GM18508 (cell line): Measurements from ENCODE around the gene CST7.

ENCODE experiments used
- ATAC-seq: cut with Tn5 transposase; IDR thresholded peaks from one replicate; pipeline ENCODE4 v1.9.1; 2021; ENCODE audit warnings: moderate number of reproducible peaks; ENCODE audit not compliant: insufficient read depth, unreplicated experiment

CST7 gene

DNA sequence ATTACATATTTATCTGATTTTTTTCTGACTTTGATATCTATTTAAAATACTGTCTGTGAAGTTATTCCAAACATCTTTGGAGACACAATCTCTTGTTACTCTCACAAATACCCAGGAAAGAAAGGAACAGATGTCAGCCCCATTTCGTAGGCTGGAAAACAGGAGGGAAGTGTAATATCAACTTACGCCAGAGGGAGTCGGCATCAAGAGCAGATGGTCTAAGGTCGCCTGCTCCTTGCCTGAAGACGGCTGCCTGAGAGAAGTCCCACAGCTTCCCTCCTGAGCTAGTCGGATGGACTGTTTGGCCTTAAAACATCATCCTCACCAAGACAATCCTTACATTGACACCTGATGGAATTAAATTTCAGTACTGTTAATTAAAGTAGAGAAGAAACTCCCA is 13.4 kb downstream of the CST7 start:
- no peak for ATAC-seq

GRCh38 chr20:24963672-24964505 is 14.8 kb downstream of the CST7 start:
- no peak for ATAC-seq

DNA sequence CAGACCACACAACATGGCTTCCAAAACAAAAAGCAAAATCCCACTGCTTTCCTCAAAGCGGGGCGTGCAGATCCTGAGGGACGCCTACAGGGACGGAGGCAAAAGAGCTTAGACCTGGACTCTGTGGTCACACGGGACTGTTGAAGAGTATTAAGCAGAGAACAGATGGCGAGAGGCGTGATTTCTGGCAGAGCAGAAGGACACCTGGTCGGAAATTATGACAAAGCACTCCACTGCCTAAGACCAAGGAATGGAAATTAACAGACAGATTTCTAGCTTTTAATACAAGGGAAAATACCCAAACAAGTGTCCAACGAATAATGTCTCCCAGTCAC is 15.4 kb downstream of the CST7 start:
- no peak for ATAC-seq

DNA sequence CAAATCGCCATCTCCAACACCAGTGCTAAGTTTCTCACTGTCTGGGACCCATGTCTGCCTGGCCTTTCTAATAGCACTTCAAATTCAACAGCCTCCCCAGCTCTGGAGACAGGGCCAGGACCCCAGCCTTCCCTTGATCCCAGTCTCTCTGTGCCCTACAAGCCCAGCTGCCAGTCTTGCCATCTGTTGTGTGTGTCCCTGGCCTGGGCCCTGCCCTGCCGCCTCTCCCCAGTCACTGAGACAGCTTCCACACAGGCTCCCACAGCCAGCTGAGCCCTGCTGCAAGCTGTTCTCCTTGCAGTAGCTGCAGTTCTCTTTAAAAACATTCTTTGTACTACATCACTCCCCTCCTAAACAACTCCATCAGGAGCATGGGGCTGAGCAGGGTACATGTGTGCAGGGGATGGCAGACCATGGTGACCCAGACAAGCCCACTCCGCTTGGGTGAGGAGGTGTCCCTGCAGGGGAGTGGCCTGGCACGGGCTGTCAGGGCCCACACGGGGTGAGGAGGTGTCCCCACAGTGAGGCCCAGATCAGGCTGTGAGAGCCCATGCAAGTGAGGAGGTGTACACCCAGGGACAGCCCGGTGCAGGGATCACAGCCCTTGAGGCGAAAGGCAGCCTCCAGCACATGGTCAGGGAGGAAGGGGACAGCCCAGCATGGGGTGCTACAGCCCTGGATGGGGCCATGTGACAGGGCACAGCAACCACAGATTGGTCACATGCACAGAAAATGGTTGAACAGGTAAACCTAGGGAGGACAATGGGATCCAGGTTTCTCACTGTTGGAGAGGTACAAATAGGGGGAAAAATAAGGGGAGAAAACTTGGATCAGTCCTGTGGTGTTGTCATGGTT is 16.2 kb downstream of the CST7 start:
- ATAC-seq: no peak

- no peak for ATAC-seq
Measured at GRCh38 chr20:24966317-24967012, 17.4 kb downstream of the CST7 start.

GRCh38 chr20:24968278-24968800 is 19.3 kb downstream of the CST7 start:
- no peak for ATAC-seq

GRCh38 chr20:24969186-24970029 is 20.3 kb downstream of the CST7 start:
- no peak for ATAC-seq

DNA sequence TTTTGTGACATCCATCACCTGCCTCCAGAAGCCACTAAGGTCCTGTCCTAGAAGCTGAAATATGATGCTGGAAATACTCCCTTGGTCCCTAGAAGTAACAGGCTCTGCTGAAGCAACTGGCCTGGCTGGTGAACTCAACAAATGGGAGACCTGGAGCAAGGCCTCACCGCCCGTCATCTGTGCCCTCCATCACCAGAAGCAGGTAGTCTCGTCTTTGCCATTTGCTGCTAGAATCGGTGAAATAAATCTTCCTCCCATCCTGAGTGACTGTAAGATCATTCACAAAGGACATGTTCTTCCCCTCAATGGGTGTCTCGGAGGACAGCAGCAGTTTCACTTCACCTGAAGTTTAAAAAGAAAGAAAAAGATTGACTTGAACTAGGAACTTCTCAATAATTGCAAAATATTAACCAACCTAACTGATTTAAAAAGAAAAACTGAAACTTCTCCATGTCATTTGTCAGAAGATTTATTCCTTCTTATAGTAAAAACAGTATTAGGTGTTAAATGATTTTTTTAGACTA is 21.0 kb downstream of the CST7 start:
- ATAC-seq: no peak

DNA sequence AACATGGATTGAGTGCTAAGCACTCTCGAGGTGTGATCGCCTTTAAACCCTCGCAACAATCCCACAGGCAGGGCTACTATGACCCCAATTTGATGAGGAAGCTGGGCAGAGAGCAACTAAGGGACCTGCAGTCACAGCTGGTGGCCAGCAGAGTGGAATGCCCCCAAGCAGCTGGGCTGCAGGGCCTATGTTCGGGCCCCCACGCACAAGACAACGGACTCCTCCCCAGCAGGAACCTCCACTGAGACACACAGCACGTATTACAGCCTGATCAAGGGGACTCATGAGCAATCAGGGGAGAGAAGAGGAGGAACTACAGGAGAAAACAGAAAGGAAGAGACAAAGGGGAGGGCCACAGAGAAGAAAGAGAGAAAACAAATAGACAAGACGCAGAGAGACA is 21.7 kb downstream of the CST7 start:
- ATAC-seq: no peak

DNA sequence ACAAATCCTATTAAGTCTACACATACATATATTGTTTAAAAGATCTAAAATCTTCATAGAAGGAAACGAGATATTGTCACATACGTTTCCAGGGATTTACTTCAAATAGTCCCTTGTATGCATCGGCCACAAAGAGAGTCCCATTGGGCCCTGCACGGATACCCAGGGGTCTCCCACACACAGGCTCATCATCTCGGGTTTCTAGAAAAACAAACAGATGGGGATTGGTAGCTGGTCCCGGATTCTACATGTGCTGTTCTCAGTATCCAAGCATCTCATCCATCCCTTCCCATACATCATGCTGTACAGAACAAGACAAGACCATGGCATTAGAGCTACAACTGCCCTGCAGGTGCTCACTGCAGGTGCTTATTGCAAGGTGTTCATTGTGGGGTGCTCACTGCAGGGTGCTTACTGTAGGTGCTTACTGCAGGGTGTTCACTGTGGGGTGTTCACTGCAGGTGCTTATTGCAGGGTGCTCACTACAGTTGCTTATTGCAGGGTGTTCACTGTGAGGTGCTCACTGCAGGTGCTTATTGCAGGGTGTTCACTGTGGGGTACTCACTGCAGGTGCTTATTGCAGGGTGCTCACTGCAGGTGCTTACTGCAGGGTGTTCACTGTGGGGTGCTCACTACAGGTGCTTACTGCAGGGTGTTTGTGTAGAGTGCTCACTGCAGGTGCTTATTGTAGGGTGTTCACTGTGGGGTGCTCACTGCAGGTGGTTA is 22.5 kb downstream of the CST7 start:
- ATAC-seq: no peak

- no peak for ATAC-seq
Measured at GRCh38 chr20:24972341-24972740, 23.3 kb downstream of the CST7 start.

- no peak for ATAC-seq
Measured at GRCh38 chr20:24977336-24977735, 28.3 kb downstream of the CST7 start.

DNA sequence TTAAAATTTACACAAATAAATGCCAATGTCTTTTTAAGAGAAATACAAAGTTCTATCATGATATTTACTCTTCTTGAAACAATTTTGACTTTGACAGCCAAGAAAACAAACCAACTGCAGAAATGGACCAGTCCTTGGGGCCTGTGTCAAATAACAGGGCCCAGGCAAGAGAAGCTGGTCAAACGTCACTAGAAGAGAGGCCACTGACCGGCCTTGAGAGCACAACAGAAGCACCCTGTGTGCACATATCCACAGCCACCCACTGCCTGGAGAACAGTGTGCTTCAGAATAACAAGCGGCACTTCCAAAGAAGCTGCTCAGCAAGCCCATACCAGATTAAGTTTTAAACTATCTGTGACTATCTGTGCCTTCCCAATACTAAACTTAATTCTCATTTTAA is 28.7 kb downstream of the CST7 start:
- no peak for ATAC-seq

DNA sequence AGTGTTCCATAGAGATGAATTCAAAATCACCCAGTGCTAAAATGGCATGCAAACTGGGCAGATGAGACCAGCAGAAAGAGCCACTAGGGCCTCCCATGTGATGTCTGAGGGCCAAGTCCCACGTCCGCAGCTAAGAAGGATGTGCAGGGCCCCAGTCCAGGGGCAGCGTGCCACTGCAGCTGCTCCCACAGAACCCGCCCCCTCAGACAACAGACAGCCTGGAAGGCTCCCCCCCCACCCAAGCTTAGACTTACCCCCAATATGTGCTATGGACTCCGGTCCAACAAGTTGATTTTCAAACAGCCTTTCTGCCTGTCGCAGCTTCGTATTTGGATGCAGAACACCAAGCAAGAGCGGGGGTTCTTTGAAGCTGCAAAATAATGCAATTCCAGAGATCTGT is 29.4 kb downstream of the CST7 start:
- ATAC-seq: no peak

GRCh38 chr20:24979036-24979960 is 30.2 kb downstream of the CST7 start:
- ATAC-seq: no peak

GRCh38 chr20:24980291-24981053 is 31.4 kb downstream of the CST7 start:
- ATAC-seq: no peak

- no peak for ATAC-seq
Measured at GRCh38 chr20:24981282-24981681, 32.2 kb downstream of the CST7 start.
